Measurements from ENCODE around the gene ATXN7L3.

Gene ATXN7L3

DNA sequence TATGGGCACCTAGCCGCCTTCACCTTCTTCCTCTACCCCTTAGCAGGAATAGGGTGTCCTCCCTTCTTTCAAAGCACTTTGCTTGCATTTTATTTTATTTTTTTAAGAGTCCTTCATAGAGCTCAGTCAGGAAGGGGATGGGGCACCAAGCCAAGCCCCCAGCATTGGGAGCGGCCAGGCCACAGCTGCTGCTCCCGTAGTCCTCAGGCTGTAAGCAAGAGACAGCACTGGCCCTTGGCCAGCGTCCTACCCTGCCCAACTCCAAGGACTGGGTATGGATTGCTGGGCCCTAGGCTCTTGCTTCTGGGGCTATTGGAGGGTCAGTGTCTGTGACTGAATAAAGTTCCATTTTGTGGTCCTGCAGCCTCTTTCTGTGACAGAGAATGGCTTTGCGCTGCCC, 8.3 kb downstream of the ATXN7L3 start:
- no peak for TF ChIP-seq CTCF (IDR thresholded peaks at IDR 0.05; ENCODE audit: insufficient read depth, low read depth, low read length, missing control alignments)
- no peak for DNase-seq (ENCODE audit: low read depth)
- H3K4me3 ChIP-seq (ENCODE audit: low read depth, low read length), result no peak overlapping the region

GRCh38 chr17:44190481-44190880, 9.2 kb downstream of the ATXN7L3 start:
- no peak for DNase-seq (ENCODE audit: low read depth)
- no peak for TF ChIP-seq CTCF (IDR thresholded peaks at IDR 0.05; ENCODE audit: insufficient read depth, low read depth, low read length, missing control alignments)

GRCh38 chr17:44188576-44189403, 10.9 kb downstream of the ATXN7L3 start:
- TF ChIP-seq CTCF (IDR thresholded peaks at IDR 0.05; ENCODE audit: insufficient read depth, low read depth, low read length, missing control alignments), result no peak
- DNase-seq (ENCODE audit: low read depth), result no peak
- no peak overlapping the region for H3K4me3 ChIP-seq (ENCODE audit: low read depth, low read length)

More at GRCh38 chr17:44190481-44190880, 9.2 kb downstream of the ATXN7L3 start:
- H3K4me3 ChIP-seq (ENCODE audit: low read depth, low read length), result no peak overlapping the region

- peak; percentile 44 for DNase-seq (ENCODE audit: low read depth)
- peak overlapping the region; percentile 85 for H3K4me3 ChIP-seq (ENCODE audit: low read depth, low read length)
- no peak for TF ChIP-seq CTCF (IDR thresholded peaks at IDR 0.05; ENCODE audit: insufficient read depth, low read depth, low read length, missing control alignments)
These were observed 12.4 kb downstream of the ATXN7L3 start for GRCh38 chr17:44187131-44187899.

DNA sequence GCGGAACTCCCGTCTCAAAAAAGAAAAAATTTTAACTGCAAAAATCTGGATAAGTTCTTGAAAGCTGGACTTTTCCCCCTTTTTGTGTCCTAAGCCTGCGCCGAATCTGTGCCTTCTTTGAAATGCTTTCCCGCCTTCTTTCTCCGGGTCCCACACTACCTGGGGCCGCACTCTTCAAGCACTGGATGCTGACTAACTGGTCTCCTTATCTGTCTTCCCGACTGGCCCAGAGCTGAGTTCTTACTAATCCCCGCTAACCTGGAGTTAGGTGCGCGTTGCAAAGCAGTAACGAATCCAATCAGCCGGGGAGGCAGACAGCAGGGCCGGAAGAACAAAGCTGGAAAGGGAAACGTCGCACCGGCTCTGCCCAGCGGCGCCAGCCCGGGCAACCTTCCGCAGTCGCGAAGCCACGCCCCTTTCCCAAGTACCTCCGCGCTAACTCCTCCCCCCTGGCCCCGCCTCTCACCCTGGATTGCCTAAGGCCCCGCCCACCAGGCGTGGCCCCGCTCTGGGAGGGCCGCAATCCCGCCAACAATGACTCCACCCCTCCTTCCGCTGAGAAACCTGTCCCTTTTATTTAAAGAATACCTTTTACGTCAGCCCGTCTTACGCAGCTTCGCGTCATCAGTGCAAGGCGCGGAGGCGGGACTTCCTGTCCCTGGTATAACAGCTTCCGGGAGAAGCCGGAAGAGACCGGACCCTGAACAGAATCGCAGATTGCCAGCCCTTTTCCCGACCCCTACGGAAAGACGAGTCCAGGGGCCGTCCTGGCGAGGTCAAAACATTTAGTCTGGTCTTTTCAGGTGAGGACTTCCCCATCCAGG, 13.2 kb downstream of the ATXN7L3 start, which contains the start of gene TMUB2:
TMUB2 (plus strand) TSS at position 666 of the 824 bp plus-strand sequence. CDS start 737 bp downstream, outside the sequence.
- H3K4me3 ChIP-seq (ENCODE audit: low read depth, low read length), result peak within 1 kb of the TSS; percentile 95
- TF ChIP-seq CTCF (IDR thresholded peaks at IDR 0.05; ENCODE audit: insufficient read depth, low read depth, low read length, missing control alignments), result no peak
- peak; percentile 100 for DNase-seq (ENCODE audit: low read depth)

GRCh38 chr17:44184212-44184810, 15.4 kb downstream of the ATXN7L3 start:
- TF ChIP-seq CTCF (IDR thresholded peaks at IDR 0.05; ENCODE audit: insufficient read depth, low read depth, low read length, missing control alignments), result no peak
- no peak for DNase-seq (ENCODE audit: low read depth)
- no peak overlapping the region for H3K4me3 ChIP-seq (ENCODE audit: low read depth, low read length)
